K562 (cell line): ENCODE data around the gene ABHD17C. TPM values are rescaled to one million over a fixed set of nuclear protein-coding genes. Genes with fewer than 3 reads are reported as not detected.

Experiments used
- ATAC-seq: fragments of 200-7000 bp; cut with Tn5 transposase; 3 replicates; pipeline ENCODE4 v1.9.1; 2020; ENCODE audit warnings: moderate library complexity
- BruUV-seq: library from RNA; stranded (reverse); fragments of 400-500 nt; replicated peaks from 2 replicates; lab custom pipeline; 2021; lab: Mats Ljungman, UMichigan
- CTCF ChIA-PET: fragments of 300-600 bp; formaldehyde crosslinking; extraction: SDS; loops from one replicate; lab custom pipeline; 2021; ENCODE audit warnings: low intra/inter-chr PET ratio; lab: Yijun Ruan, JAX
- POLR2A ChIA-PET: fragments of 300-600, 350-650 bp; sonication (Branson Sonifier 250); formaldehyde crosslinking; extraction: SDS; loops from one replicate; lab custom pipeline; 2021; ENCODE audit warnings: antibody characterized with exemption, inconsistent platforms; lab: Yijun Ruan, JAX
- DNase-seq, 4 experiments: peaks; one replicate each; pipeline versions ENCODE4 v3.0.0 to v3.0.0-alpha.2; 2011 to 2018; ENCODE audit warnings: low spot score in 3 of 4, mixed read lengths in 3 of 4; ENCODE audit errors: extremely low read depth in 1 of 4
- FAIRE-seq: peaks from 2 replicates; lab custom pipeline; 2011; peaks lifted over from hg19 to GRCh38; lab: Jason Lieb, UNC
- H2AFZ ChIP-seq: 2 replicates; pipeline ENCODE4 v1.6.0; 2011; ENCODE audit warnings: low read depth, low read length, control low read depth, inconsistent platforms
- H3K27ac ChIP-seq: fragments of 200-600 bp; 3 replicates; pipeline ENCODE4 v1.8.0; 2011; ENCODE audit warnings: low read depth, mild to moderate bottlenecking, control low read depth, inconsistent platforms, low read length, moderate library complexity, mixed read lengths; ENCODE audit errors: extremely low read depth
- H3K27me3 ChIP-seq, 2 experiments: fragments of 300-600 bp in 1 of 2; 2 replicates in 1 of 2; 3 replicates in 1 of 2; pipeline versions ENCODE4 v1.6.0 to v1.8.0; 2011; ENCODE audit warnings: inconsistent platforms in 2 of 2, low read length in 2 of 2, mild to moderate bottlenecking in 1 of 2, mixed read lengths in 1 of 2, moderate library complexity in 1 of 2; ENCODE audit not compliant: control insufficient read depth in 2 of 2, insufficient read depth in 2 of 2
- H3K36me3 ChIP-seq: fragments of 300-600 bp; 3 replicates; pipeline ENCODE4 v1.8.0; 2011; ENCODE audit warnings: mild to moderate bottlenecking, low read length, inconsistent platforms; ENCODE audit not compliant: control insufficient read depth, insufficient read depth
- H3K4me1 ChIP-seq, 2 experiments: fragments of 200-600 bp in 1 of 2; replicated peaks in 1 of 2; 2 replicates in 1 of 2; 3 replicates in 1 of 2; pipeline versions ENCODE4 v1.5.1 to v1.8.0; 2011; ENCODE audit warnings: inconsistent platforms in 2 of 2, low read length in 2 of 2, mild to moderate bottlenecking in 1 of 2, mixed read lengths in 1 of 2, moderate library complexity in 1 of 2; ENCODE audit not compliant: control insufficient read depth in 2 of 2, insufficient read depth in 2 of 2
- H3K4me2 ChIP-seq: 2 replicates; pipeline ENCODE4 v1.6.1; 2011; ENCODE audit warnings: low read length, control low read depth, inconsistent platforms, mixed read lengths; ENCODE audit not compliant: insufficient read depth
- H3K4me3 ChIP-seq: fragments of 200-600 bp; sonication (generic), shearing (Covaris generic); 2 replicates; pipeline ENCODE4 v1.5.1; 2016; ENCODE audit warnings: control low read depth, inconsistent platforms
- H3K79me2 ChIP-seq: fragments of 200-600 bp; 3 replicates; pipeline ENCODE4 v1.8.0; 2011; ENCODE audit warnings: low read length, inconsistent platforms; ENCODE audit not compliant: control insufficient read depth, insufficient read depth
- H3K9ac ChIP-seq, 2 experiments: 2 replicates each; pipeline versions ENCODE4 v1.6.0 to v1.6.1; 2011; ENCODE audit warnings: low read depth in 2 of 2, low read length in 2 of 2, control low read depth in 1 of 2, inconsistent platforms in 1 of 2, mild to moderate bottlenecking in 1 of 2, mixed read lengths in 1 of 2; ENCODE audit not compliant: insufficient read depth in 1 of 2
- H3K9me1 ChIP-seq: one replicate; pipeline ENCODE4 v1.6.0; 2011; ENCODE audit warnings: inconsistent platforms, mild to moderate bottlenecking, low read length, moderate library complexity; ENCODE audit not compliant: control insufficient read depth, insufficient read depth
- H3K9me3 ChIP-seq: replicated peaks from 2 replicates; pipeline ENCODE4 v1.5.1; 2011; ENCODE audit warnings: low read depth, low read length, inconsistent platforms; ENCODE audit not compliant: control insufficient read depth, insufficient read depth
- H4K20me1 ChIP-seq: replicated peaks from 2 replicates; pipeline ENCODE4 v1.6.1; 2011; ENCODE audit warnings: low read length, inconsistent platforms, mixed read lengths; ENCODE audit not compliant: control insufficient read depth, insufficient read depth
- BCOR ChIP-seq: fragments of 450-650 bp; IDR thresholded peaks from 2 replicates; pipeline ENCODE4 v1.6.1; 2016
- DLX4 ChIP-seq: fragments of 250-450 bp; sonication (Bioruptor Pico); IDR thresholded peaks from 2 replicates; pipeline ENCODE4 v1.6.1; 2021; ENCODE audit warnings: mild to moderate bottlenecking
- FOXK1 ChIP-seq: sonication (generic); formaldehyde crosslinking; IDR thresholded peaks from 2 replicates; pipeline ENCODE4 v1.8.0; 2022; ENCODE audit warnings: missing genetic modification reagents, mild to moderate bottlenecking, borderline replicate concordance
- HDAC2 ChIP-seq: fragments of 450-650 bp; IDR thresholded peaks from 2 replicates; pipeline ENCODE4 v1.6.1; 2016; ENCODE audit warnings: mild to moderate bottlenecking
- LEF1 ChIP-seq: fragments of 450-650 bp; IDR thresholded peaks from 2 replicates; pipeline ENCODE4 v1.6.1; 2016; ENCODE audit warnings: mild to moderate bottlenecking
- PCBP1 ChIP-seq: fragments of 200-400 bp; formaldehyde crosslinking; IDR thresholded peaks from 2 replicates; pipeline ENCODE4 v1.6.1; 2018; ENCODE audit warnings: mild to moderate bottlenecking, low read depth, low read length; ENCODE audit not compliant: poor library complexity, severe bottlenecking
- SAFB2 ChIP-seq: fragments of 200-400 bp; formaldehyde crosslinking; IDR thresholded peaks from 2 replicates; pipeline ENCODE4 v1.6.1; 2018; ENCODE audit warnings: borderline replicate concordance, low read length, low read depth, moderate library complexity; ENCODE audit not compliant: severe bottlenecking
- SPI1 ChIP-seq: IDR thresholded peaks from 2 replicates; pipeline ENCODE4 v1.6.1; 2011; ENCODE audit warnings: low read depth, low read length, control low read depth, borderline replicate concordance
- TEAD1 ChIP-seq, 2 experiments: fragments of 450-650 bp in 1 of 2; sonication (generic) in 1 of 2; formaldehyde crosslinking; IDR thresholded peaks; 2 replicates each; pipeline versions ENCODE4 v1.4.0 to v1.8.0; 2020 to 2022; ENCODE audit warnings: mild to moderate bottlenecking in 2 of 2, missing genetic modification reagents in 1 of 2
- TFAP4 ChIP-seq: sonication (generic); formaldehyde crosslinking; IDR thresholded peaks from 2 replicates; pipeline ENCODE4 v1.8.0; 2022; ENCODE audit warnings: missing genetic modification reagents, mild to moderate bottlenecking, moderate library complexity, borderline replicate concordance
- U2AF1 ChIP-seq: fragments of 200-400 bp; formaldehyde crosslinking; optimal IDR thresholded peaks from 2 replicates; pipeline ENCODE3; 2017; ENCODE audit warnings: mild to moderate bottlenecking, low read depth, low read length, moderate library complexity
- ZNF407 ChIP-seq: fragments of 450-650 bp; IDR thresholded peaks from 2 replicates; pipeline ENCODE4 v1.6.1; 2016; ENCODE audit warnings: low read depth
- WGBS: fragments of 100-300 bp; shearing (Covaris generic); methylation state at CpG from one replicate; pipeline ENCODE4 v1.1.6; 2016; ENCODE audit warnings: low coverage, mixed read lengths; ENCODE audit not compliant: insufficient coverage; ENCODE audit errors: missing lambda C conversion rate; 5-methylcytosine and 5-hydroxymethylcytosine counted together
- in situ Hi-C: fragments of 300-500 bp; cut with MboI; formaldehyde crosslinking; loops from 4 replicates; pipeline ENCODE4 v1.15.0; 2018; ENCODE audit warnings: inconsistent platforms, mixed read lengths
- intact Hi-C: fragments of 100-400 bp; cut with micrococcal nuclease; formaldehyde crosslinking; loops from 2 replicates; pipeline ENCODE4 v1.14.2; 2022
- polyA plus RNA-seq, 8 experiments: library from polyadenylated mRNA; depleted of rRNA in 4 of 8; stranded (reverse) in 5 of 8; unstranded in 3 of 8; fragments of >200 nt; fragmentation: Nextera tagmentation in 2 of 8; fragmentation: Illumina TruSeq in 1 of 8; extraction: Ambion mirVana in 2 of 8; extraction: Trizol in 1 of 8; gene quantifications; 2 replicates each; pipeline versions ENCODE4 v1.2.1 to v1.2.3, GENCODE V29; 2011 to 2014; ENCODE audit warnings: inconsistent platforms in 1 of 8, missing spikeins in 1 of 8
- total RNA-seq, 7 experiments: library from RNA; depleted of rRNA in 6 of 7; stranded (reverse); fragments of >200 nt in 6 of 7; fragmentation: Illumina TruSeq in 2 of 7; extraction: Trizol in 2 of 7; gene quantifications; 2 replicates each; pipeline versions ENCODE4 v1.2.1 to v1.2.3, GENCODE V29; 2011 to 2021; ENCODE audit warnings: low replicate concordance in 1 of 7

The ABHD17C gene
- total and polyA plus RNA-seq, 9 of the 15 experiments (the other 6 are each of a cell fraction or from before 2014, with no cell fraction given), result 0.04 to 0.42 (median 0.19) TPM; not detected in 1

- Histone ChIP-seq H3K79me2 (no peaks in the 10 kb centered on the region), H3K9me1 (no peaks in the 10 kb centered on the region), H3K4me1 (no peaks in the 10 kb centered on the region), H3K9me3 (no peaks in the 10 kb centered on the region), H3K4me3 (no peak overlapping the region), H3K9ac (no peak overlapping the region)
- DNase-seq, result no peak
- CTCF ChIA-PET, result no interaction called here
- no TSS peak for BruUV-seq
- TF ChIP-seq HDAC2, result no peak
- TF ChIP-seq PCBP1, result no peak
- no peak for TF ChIP-seq DLX4 (CRISPR knock-in tag)
- TF ChIP-seq TEAD1 (CRISPR knock-in tag; IDR thresholded peaks at IDR 0.05), result no peak
- no peak for TF ChIP-seq U2AF1
- TF ChIP-seq SPI1, result no peak
- TF ChIP-seq ZNF407, result no peak
- TF ChIP-seq LEF1, result no peak
- TF ChIP-seq SAFB2, result no peak
- no peak for TF ChIP-seq FOXK1 (CRISPR knock-in tag)
- no peak for TF ChIP-seq BCOR
- no peak for TF ChIP-seq TFAP4 (CRISPR knock-in tag)
- TF ChIP-seq, all 486 proteins: peak for 0
- intact Hi-C loops (no loop called here), in situ Hi-C loops (no loop called here)
- no peak overlapping the region for H2AFZ ChIP-seq
- ATAC-seq (no peak), FAIRE-seq (no peak)
- no peaks in the 10 kb centered on the region for H3K27me3 ChIP-seq
- POLR2A ChIA-PET, result no interaction called here
- whole genome bisulfite sequencing, result 0% methylated on average over 3 of the region's 3 CpGs
- no peaks in the 10 kb centered on the region for H3K36me3 ChIP-seq
- H3K4me2 ChIP-seq, result no peak overlapping the region
- H3K27ac ChIP-seq, result no peak overlapping the region
- H4K20me1 ChIP-seq, result no peaks in the 10 kb centered on the region
Measured at GRCh38 chr15:80668546-80669236, 26.4 kb upstream of the ABHD17C start.
